HCT116 (cell line): ENCODE results near the gene KLK13. TPM values are rescaled to one million over a fixed set of nuclear protein-coding genes. Genes with fewer than 3 reads are reported as not detected.

ENCODE experiments used
- ATAC-seq: fragments of 200-7000 bp; cut with Tn5 transposase; 2 replicates; pipeline ENCODE4 v1.9.1; 2020; ENCODE audit warnings: mild to moderate bottlenecking, moderate library complexity
- BruUV-seq: library from RNA; stranded (reverse); fragments of 400-500 nt; replicated peaks from 2 replicates; lab custom pipeline; 2021; lab: Mats Ljungman, UMichigan
- CTCF ChIA-PET: fragments of 300-600 bp; sonication (Branson Sonifier 250); formaldehyde crosslinking; loops from one replicate; lab custom pipeline; 2021; ENCODE audit warnings: antibody characterized with exemption; lab: Charles Lee
- POLR2A ChIA-PET: fragments of 300-600, 350-600 bp; sonication (Branson Sonifier 250); formaldehyde crosslinking; loops from one replicate; lab custom pipeline; 2021; ENCODE audit warnings: antibody characterized with exemption; lab: Charles Lee
- RAD21 ChIA-PET, 2 experiments: fragments of 300-600 bp; sonication (Branson Sonifier 250); formaldehyde crosslinking; loops; one replicate each; lab custom pipeline; 2023; ENCODE audit warnings: low total read pairs in 2 of 2; ENCODE audit not compliant: uncharacterized antibody in 2 of 2, unreplicated experiment in 2 of 2, low non-redundant PET in 1 of 2; lab: Charles Lee
- DNase-seq: peaks from one replicate; pipeline ENCODE4 v3.0.0-alpha.2; 2010; ENCODE audit warnings: low read depth, low spot score
- H2AFZ ChIP-seq: fragments of 200-600 bp; shearing (Covaris generic), sonication (generic); 2 replicates; pipeline ENCODE4 v1.6.1; 2017; ENCODE audit warnings: low read depth, mixed run types, mixed read lengths, antibody characterized with exemption, low read length; ENCODE audit not compliant: poor library complexity, severe bottlenecking
- H3K27ac ChIP-seq: 2 replicates; pipeline ENCODE4 v1.5.1; 2012; ENCODE audit warnings: low read depth, low read length
- H3K27me3 ChIP-seq: fragments of 200-600 bp; sonication (generic); 2 replicates; pipeline ENCODE4 v1.6.1; 2016; ENCODE audit warnings: mixed run types, low read length, mixed read lengths; ENCODE audit not compliant: insufficient read depth
- H3K36me3 ChIP-seq, 2 experiments: fragments of 200-500 bp in 1 of 2; fragments of 200-600 bp in 1 of 2; sonication (Bioruptor generic) in 1 of 2; sonication (generic) in 1 of 2; 2 replicates each; pipeline versions ENCODE4 v1.5.1 to v1.6.1; 2014 to 2016; ENCODE audit warnings: low read length in 2 of 2, inconsistent platforms in 1 of 2, mixed read lengths in 1 of 2, mixed run types in 1 of 2; ENCODE audit not compliant: insufficient read depth in 2 of 2, control insufficient read depth in 1 of 2
- H3K4me1 ChIP-seq, 2 experiments: fragments of 200-600 bp in 1 of 2; sonication (generic) in 1 of 2; 2 replicates each; pipeline versions ENCODE4 v1.5.1 to v1.6.1; 2012 to 2017; ENCODE audit warnings: low read length in 2 of 2, inconsistent platforms in 1 of 2, mild to moderate bottlenecking in 1 of 2, mixed read lengths in 1 of 2, mixed run types in 1 of 2, moderate library complexity in 1 of 2; ENCODE audit not compliant: insufficient read depth in 2 of 2, control insufficient read depth in 1 of 2
- H3K4me2 ChIP-seq: fragments of 200-600 bp; sonication (generic); 2 replicates; pipeline ENCODE4 v1.6.1; 2017; ENCODE audit warnings: mixed run types, low read length, mixed read lengths
- H3K4me3 ChIP-seq, 2 experiments: fragments of 200-600 bp in 1 of 2; sonication (generic) in 1 of 2; replicated peaks in 1 of 2; 2 replicates each; pipeline ENCODE4 v1.5.1; 2011 to 2016; ENCODE audit warnings: low read length in 2 of 2, control low read depth in 1 of 2, low read depth in 1 of 2, mild to moderate bottlenecking in 1 of 2, mixed read lengths in 1 of 2, mixed run types in 1 of 2
- H3K79me2 ChIP-seq: fragments of 200-600 bp; sonication (generic); 2 replicates; pipeline ENCODE4 v1.6.1; 2017; ENCODE audit warnings: mild to moderate bottlenecking, mixed run types, low read length, moderate library complexity, mixed read lengths; ENCODE audit not compliant: insufficient read depth
- H3K9ac ChIP-seq: fragments of 200-600 bp; sonication (generic); 2 replicates; pipeline ENCODE4 v1.6.1; 2016; ENCODE audit warnings: low read length, mixed read lengths
- H3K9me2 ChIP-seq: fragments of 200-600 bp; sonication (generic), shearing (Covaris generic); 2 replicates; pipeline ENCODE4 v1.6.1; 2017; ENCODE audit warnings: mixed run types, mild to moderate bottlenecking, moderate library complexity; ENCODE audit not compliant: insufficient read depth
- H3K9me3 ChIP-seq, 2 experiments: fragments of 200-500 bp in 1 of 2; fragments of 200-600 bp in 1 of 2; sonication (Bioruptor generic) in 1 of 2; sonication (generic) in 1 of 2; 2 replicates each; pipeline ENCODE4 v1.6.1; 2014 to 2017; ENCODE audit warnings: low read length in 2 of 2, mixed read lengths in 2 of 2, inconsistent platforms in 1 of 2, low read depth in 1 of 2, mild to moderate bottlenecking in 1 of 2, mixed run types in 1 of 2, moderate library complexity in 1 of 2; ENCODE audit not compliant: control insufficient read depth in 1 of 2, insufficient read depth in 1 of 2
- H4K20me1 ChIP-seq: fragments of 200-600 bp; sonication (generic), shearing (Covaris generic); 2 replicates; pipeline ENCODE4 v1.6.1; 2017; ENCODE audit warnings: mixed run types, mild to moderate bottlenecking, moderate library complexity; ENCODE audit not compliant: insufficient read depth
- CBX3 ChIP-seq: IDR thresholded peaks from 2 replicates; pipeline ENCODE4 v1.6.1; 2012; ENCODE audit warnings: low read depth
- CEBPB ChIP-seq: IDR thresholded peaks from 2 replicates; pipeline ENCODE4 v1.6.1; 2012; ENCODE audit warnings: low read depth
- EGR1 ChIP-seq: IDR thresholded peaks from 2 replicates; pipeline ENCODE4 v1.6.1; 2012; ENCODE audit warnings: low read depth
- EZH2 ChIP-seq: fragments of 200-600 bp; sonication (generic); IDR thresholded peaks from 2 replicates; pipeline ENCODE4 v1.6.1; 2017; ENCODE audit warnings: antibody characterized with exemption, mixed run types
- EZH2phosphoT487 ChIP-seq: fragments of 200-600 bp; IDR thresholded peaks from 2 replicates; pipeline ENCODE4 v1.6.1; 2018; ENCODE audit warnings: antibody characterized with exemption, borderline replicate concordance
- JUND ChIP-seq: IDR thresholded peaks from 2 replicates; pipeline ENCODE4 v1.6.1; 2012
- POLR2AphosphoS5 ChIP-seq: IDR thresholded peaks from 2 replicates; pipeline ENCODE4 v1.6.1; 2011; ENCODE audit warnings: mild to moderate bottlenecking, low read depth, low read length, moderate library complexity
- RAD21 ChIP-seq: IDR thresholded peaks from 2 replicates; pipeline ENCODE4 v1.6.1; 2012; ENCODE audit warnings: low read depth, mild to moderate bottlenecking
- YY1 ChIP-seq: IDR thresholded peaks from 2 replicates; pipeline ENCODE4 v1.6.1; 2011; ENCODE audit warnings: low read length, low read depth, moderate library complexity, mild to moderate bottlenecking; ENCODE audit not compliant: insufficient replicate concordance; ENCODE audit errors: extremely low read depth
- ZNF274 ChIP-seq: fragments of 200-500 bp; sonication (Bioruptor generic); IDR thresholded peaks from 2 replicates; pipeline ENCODE4 v1.6.1; 2014; ENCODE audit warnings: mild to moderate bottlenecking, low read depth, low read length, inconsistent platforms
- intact Hi-C: fragments of 100-400 bp; cut with micrococcal nuclease; formaldehyde crosslinking; loops from 2 replicates; pipeline ENCODE4 v1.10.0; 2022
- total RNA-seq: library from RNA; stranded (reverse); gene quantifications from one replicate; pipeline ENCODE4 v1.2.1, GENCODE V29; 2021; ENCODE audit not compliant: unreplicated experiment
- TF ChIP-seq, protein P1 (sequence below), 3 experiments: fragments of 200-600 bp in 1 of 3; sonication (generic) in 1 of 3; IDR thresholded peaks in 2 of 3; conservative IDR thresholded peaks in 1 of 3; 2 replicates each; pipeline ENCODE4 v1.5.1; 2012 to 2017; ENCODE audit warnings: low read depth in 2 of 3, low read length in 2 of 3, antibody characterized with exemption in 1 of 3, borderline replicate concordance in 1 of 3, control low read depth in 1 of 3, mild to moderate bottlenecking in 1 of 3, mixed read lengths in 1 of 3, mixed run types in 1 of 3, moderate library complexity in 1 of 3; ENCODE audit not compliant: insufficient read depth in 1 of 3

Gene KLK13
- total RNA-seq, 1 experiment from 2014 or later: 3.2 TPM

DNA sequence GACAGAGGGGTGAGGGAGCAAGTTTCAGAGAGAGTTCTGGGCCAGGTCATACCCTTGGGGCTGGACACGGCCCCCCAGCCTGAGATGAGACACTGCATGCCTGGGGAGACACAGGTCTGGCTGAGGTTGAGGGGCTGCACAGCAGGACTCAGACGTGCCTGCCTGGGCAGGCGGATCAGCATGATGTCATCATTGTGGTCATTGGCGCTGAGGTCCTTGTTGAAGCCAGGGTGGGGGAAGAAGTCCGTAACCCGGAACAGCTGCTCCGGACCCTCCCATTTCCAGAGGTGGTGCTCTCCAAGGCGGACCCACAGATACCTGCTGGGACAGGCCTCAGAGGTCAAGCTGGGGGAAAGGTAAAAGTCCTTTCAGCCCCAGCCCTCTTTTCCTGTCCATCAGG lies 58.5 kb downstream of the KLK13 start:
- no peak for DNase-seq
- Histone ChIP-seq H4K20me1 (no peaks in the 10 kb centered on the region), H3K27ac (no peak overlapping the region), H3K79me2 (no peaks in the 10 kb centered on the region), H3K36me3 (no peaks in the 10 kb centered on the region), H3K27me3 (no peaks in the 10 kb centered on the region), H3K9me3 (no peaks in the 10 kb centered on the region), H3K9me2 (no peaks in the 10 kb centered on the region), H3K4me3 (no peak overlapping the region), H2AFZ (no peak overlapping the region), H3K4me1 (peaks cover 16 to 32% of the 10 kb centered on the region in 2 experiments), H3K4me2 (no peak overlapping the region), H3K9ac (no peak overlapping the region)
- POLR2A ChIA-PET: no interaction called here
- RAD21 ChIA-PET: no interaction called here
- intact Hi-C loops: no loop called here
- CTCF ChIA-PET: no interaction called here
- TF ChIP-seq CBX3 (no peak), POLR2AphosphoS5 (no peak), RAD21 (no peak), EGR1 (no peak), ZNF274 (no peak), JUND (no peak), EZH2 (no peak), YY1 (no peak), EZH2phosphoT487 (no peak), CEBPB (no peak)
- TF ChIP-seq, protein P1, sequence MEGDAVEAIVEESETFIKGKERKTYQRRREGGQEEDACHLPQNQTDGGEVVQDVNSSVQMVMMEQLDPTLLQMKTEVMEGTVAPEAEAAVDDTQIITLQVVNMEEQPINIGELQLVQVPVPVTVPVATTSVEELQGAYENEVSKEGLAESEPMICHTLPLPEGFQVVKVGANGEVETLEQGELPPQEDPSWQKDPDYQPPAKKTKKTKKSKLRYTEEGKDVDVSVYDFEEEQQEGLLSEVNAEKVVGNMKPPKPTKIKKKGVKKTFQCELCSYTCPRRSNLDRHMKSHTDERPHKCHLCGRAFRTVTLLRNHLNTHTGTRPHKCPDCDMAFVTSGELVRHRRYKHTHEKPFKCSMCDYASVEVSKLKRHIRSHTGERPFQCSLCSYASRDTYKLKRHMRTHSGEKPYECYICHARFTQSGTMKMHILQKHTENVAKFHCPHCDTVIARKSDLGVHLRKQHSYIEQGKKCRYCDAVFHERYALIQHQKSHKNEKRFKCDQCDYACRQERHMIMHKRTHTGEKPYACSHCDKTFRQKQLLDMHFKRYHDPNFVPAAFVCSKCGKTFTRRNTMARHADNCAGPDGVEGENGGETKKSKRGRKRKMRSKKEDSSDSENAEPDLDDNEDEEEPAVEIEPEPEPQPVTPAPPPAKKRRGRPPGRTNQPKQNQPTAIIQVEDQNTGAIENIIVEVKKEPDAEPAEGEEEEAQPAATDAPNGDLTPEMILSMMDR (IDR thresholded peaks at IDR 0.05 in 2 of 3, conservative IDR thresholded peaks at IDR 0.05 in 1 of 3; ENCODE audit: borderline replicate concordance in 1 of 3, insufficient read depth in 1 of 3, low read depth in 2 of 3, low read length in 2 of 3): no peak
- TF ChIP-seq, all 23 proteins: peak for 0
- ATAC-seq: no peak
- BruUV-seq: no TSS peak

Other genes starting within 250 kb of the KLK13 start
- gene KLK1, start 241.3 kb downstream of the KLK13 start, total RNA-seq: 3.3 TPM
- gene KLK15, start 231.5 kb downstream of the KLK13 start, total RNA-seq: not detected
- not detected for gene KLK3, start 210.2 kb downstream of the KLK13 start, total RNA-seq
- not detected for gene KLK2, start 191.7 kb downstream of the KLK13 start, total RNA-seq
- gene KLK4, start 153.7 kb downstream of the KLK13 start, total RNA-seq: 0.84 TPM
- 1.2 TPM for gene KLK5, start 112.1 kb downstream of the KLK13 start, total RNA-seq
- 40.5 TPM for gene KLK6, start 95.5 kb downstream of the KLK13 start, total RNA-seq
- 30.5 TPM for gene KLK7, start 81.2 kb downstream of the KLK13 start, total RNA-seq
- gene KLK8, start 63.5 kb downstream of the KLK13 start, total RNA-seq: 92.8 TPM
- 33.6 TPM for gene KLK10, start 45.4 kb downstream of the KLK13 start, total RNA-seq
- not detected for gene KLK11, start 38.5 kb downstream of the KLK13 start, total RNA-seq
- not detected for gene KLK12, start 30.1 kb downstream of the KLK13 start, total RNA-seq
- gene KLK14, start 17.8 kb upstream of the KLK13 start, total RNA-seq: 0.76 TPM
- 14.0 TPM for gene CTU1, start 43.3 kb upstream of the KLK13 start, total RNA-seq
- not detected for gene SIGLEC9, start 59.8 kb upstream of the KLK13 start, total RNA-seq
- gene SIGLEC7, start 77.2 kb upstream of the KLK13 start, total RNA-seq: not detected
- gene CD33, start 160.0 kb upstream of the KLK13 start, total RNA-seq: 3.1 TPM
- gene SIGLECL1, start 186.0 kb upstream of the KLK13 start, total RNA-seq: not detected
- gene IGLON5, start 246.6 kb upstream of the KLK13 start, total RNA-seq: not detected